SK-N-SH treated with all-trans-retinoic acid at 6 μM for 48 hours (cell line): ENCODE data around the gene NCK2.

Source experiments
- ATAC-seq: fragments of 200-7000 bp; cut with Tn5 transposase; 3 replicates; pipeline ENCODE4 v1.9.1; 2020; ENCODE audit warnings: mild to moderate bottlenecking, moderate library complexity
- CSDC2 ChIP-seq: fragments of 250-450 bp; sonication (Bioruptor Pico); IDR thresholded peaks from 2 replicates; pipeline ENCODE4 v1.5.0; 2020; ENCODE audit warnings: mild to moderate bottlenecking, moderate library complexity
- ESRRG ChIP-seq: fragments of 250-450 bp; sonication (Bioruptor Pico); IDR thresholded peaks from 2 replicates; pipeline ENCODE4 v1.6.1; 2021; ENCODE audit warnings: mild to moderate bottlenecking
- GLIS3 ChIP-seq: fragments of 250-450 bp; sonication (Bioruptor Pico); IDR thresholded peaks from 2 replicates; pipeline ENCODE4 v1.5.0; 2020; ENCODE audit warnings: mild to moderate bottlenecking, moderate library complexity
- ISL1 ChIP-seq: fragments of 250-450 bp; sonication (Bioruptor Pico); IDR thresholded peaks from 2 replicates; pipeline ENCODE4 v2.1.2; 2022; ENCODE audit warnings: mild to moderate bottlenecking, moderate library complexity
- PATZ1 ChIP-seq: fragments of 250-450 bp; sonication (Bioruptor Pico); IDR thresholded peaks from 2 replicates; pipeline ENCODE4 v1.8.0; 2020; ENCODE audit warnings: mild to moderate bottlenecking, moderate library complexity, borderline replicate concordance
- POU6F1 ChIP-seq: fragments of 250-450 bp; sonication (Bioruptor Pico); IDR thresholded peaks from 2 replicates; pipeline ENCODE4 v1.8.0; 2021; ENCODE audit warnings: low read depth, mild to moderate bottlenecking, moderate library complexity, borderline replicate concordance
- RARB ChIP-seq: fragments of 250-450 bp; sonication (Bioruptor Pico); IDR thresholded peaks from 2 replicates; pipeline ENCODE4 v1.8.0; 2021; ENCODE audit warnings: mild to moderate bottlenecking, moderate library complexity
- SNAI2 ChIP-seq: fragments of 250-450 bp; sonication (Bioruptor Pico); IDR thresholded peaks from 2 replicates; pipeline ENCODE4 v1.5.0; 2020; ENCODE audit warnings: mild to moderate bottlenecking, moderate library complexity
- ZC3H10 ChIP-seq: fragments of 250-450 bp; sonication (Bioruptor Pico); IDR thresholded peaks from 2 replicates; pipeline ENCODE4 v1.5.1; 2021; ENCODE audit warnings: mild to moderate bottlenecking, moderate library complexity
- ZFP3 ChIP-seq: fragments of 250-450 bp; sonication (Bioruptor Pico); IDR thresholded peaks from 2 replicates; pipeline ENCODE4 v1.5.0; 2020; ENCODE audit warnings: mild to moderate bottlenecking, moderate library complexity
- ZNF565 ChIP-seq: fragments of 450-650 bp; formaldehyde crosslinking; conservative IDR thresholded peaks from 2 replicates; pipeline ENCODE4 v1.5.0; 2020; ENCODE audit warnings: low read depth, mild to moderate bottlenecking, moderate library complexity
- ZNF8 ChIP-seq: fragments of 450-650 bp; formaldehyde crosslinking; IDR thresholded peaks from 2 replicates; pipeline ENCODE4 v1.5.0; 2020; ENCODE audit warnings: mild to moderate bottlenecking, moderate library complexity
- TF ChIP-seq, protein P1 (sequence below): fragments of 250-450 bp; sonication (Bioruptor Pico); IDR thresholded peaks from 2 replicates; pipeline ENCODE4 v1.5.0; 2020; ENCODE audit warnings: mild to moderate bottlenecking, moderate library complexity
- TF ChIP-seq, protein P2 (sequence below): fragments of 250-450 bp; sonication (Bioruptor Pico); IDR thresholded peaks from 2 replicates; pipeline ENCODE4 v1.5.1; 2021; ENCODE audit warnings: mild to moderate bottlenecking, moderate library complexity
- TF ChIP-seq, protein P3 (sequence below): fragments of 250-450 bp; sonication (Bioruptor Pico); IDR thresholded peaks from 2 replicates; pipeline ENCODE4 v1.5.1; 2020; ENCODE audit warnings: low read depth, mild to moderate bottlenecking, moderate library complexity

NCK2 gene

DNA sequence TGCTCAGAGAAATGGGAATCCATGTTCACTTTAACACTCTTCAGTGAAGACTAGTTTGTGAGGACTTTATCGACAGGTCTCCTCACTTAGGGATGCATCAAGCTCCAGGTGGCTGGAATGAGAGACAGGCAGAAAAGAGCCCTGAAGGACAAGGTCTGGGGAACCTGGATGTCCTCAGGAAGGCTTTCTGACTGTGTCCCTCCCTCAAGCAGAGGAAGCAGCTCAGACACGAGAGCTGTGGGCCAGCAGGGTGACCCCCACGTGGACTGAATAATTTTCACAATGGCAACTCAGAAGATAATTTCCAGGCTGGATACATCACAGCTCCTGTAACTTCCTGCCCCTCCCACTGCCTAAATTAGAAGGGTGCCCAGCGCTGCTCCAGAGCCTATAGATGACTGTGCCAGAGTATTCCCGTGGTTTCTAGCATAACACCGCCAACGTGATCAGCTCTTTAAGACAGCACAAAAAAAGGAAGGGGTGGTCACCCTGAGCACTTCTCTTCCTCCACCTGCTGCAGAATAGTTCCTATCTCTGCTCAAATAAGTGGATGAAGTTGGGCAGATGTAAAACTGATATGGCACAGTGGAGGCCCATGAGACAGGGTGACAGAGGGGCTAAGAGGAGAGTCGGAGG is 25.7 kb upstream of the NCK2 start:
- TF ChIP-seq ZNF8 (CRISPR knock-in tag) (no peak), ZNF565 (no peak), ISL1 (CRISPR knock-in tag) (no peak), ZFP3 (CRISPR knock-in tag) (no peak), ZC3H10 (CRISPR knock-in tag) (no peak), PATZ1 (CRISPR knock-in tag) (no peak), GLIS3 (CRISPR knock-in tag) (no peak), SNAI2 (CRISPR knock-in tag) (no peak), POU6F1 (no peak), CSDC2 (no peak), ESRRG (CRISPR knock-in tag) (no peak)
- TF ChIP-seq, protein P1, sequence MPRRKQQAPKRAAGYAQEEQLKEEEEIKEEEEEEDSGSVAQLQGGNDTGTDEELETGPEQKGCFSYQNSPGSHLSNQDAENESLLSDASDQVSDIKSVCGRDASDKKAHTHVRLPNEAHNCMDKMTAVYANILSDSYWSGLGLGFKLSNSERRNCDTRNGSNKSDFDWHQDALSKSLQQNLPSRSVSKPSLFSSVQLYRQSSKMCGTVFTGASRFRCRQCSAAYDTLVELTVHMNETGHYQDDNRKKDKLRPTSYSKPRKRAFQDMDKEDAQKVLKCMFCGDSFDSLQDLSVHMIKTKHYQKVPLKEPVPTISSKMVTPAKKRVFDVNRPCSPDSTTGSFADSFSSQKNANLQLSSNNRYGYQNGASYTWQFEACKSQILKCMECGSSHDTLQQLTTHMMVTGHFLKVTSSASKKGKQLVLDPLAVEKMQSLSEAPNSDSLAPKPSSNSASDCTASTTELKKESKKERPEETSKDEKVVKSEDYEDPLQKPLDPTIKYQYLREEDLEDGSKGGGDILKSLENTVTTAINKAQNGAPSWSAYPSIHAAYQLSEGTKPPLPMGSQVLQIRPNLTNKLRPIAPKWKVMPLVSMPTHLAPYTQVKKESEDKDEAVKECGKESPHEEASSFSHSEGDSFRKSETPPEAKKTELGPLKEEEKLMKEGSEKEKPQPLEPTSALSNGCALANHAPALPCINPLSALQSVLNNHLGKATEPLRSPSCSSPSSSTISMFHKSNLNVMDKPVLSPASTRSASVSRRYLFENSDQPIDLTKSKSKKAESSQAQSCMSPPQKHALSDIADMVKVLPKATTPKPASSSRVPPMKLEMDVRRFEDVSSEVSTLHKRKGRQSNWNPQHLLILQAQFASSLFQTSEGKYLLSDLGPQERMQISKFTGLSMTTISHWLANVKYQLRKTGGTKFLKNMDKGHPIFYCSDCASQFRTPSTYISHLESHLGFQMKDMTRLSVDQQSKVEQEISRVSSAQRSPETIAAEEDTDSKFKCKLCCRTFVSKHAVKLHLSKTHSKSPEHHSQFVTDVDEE: no peak
- TF ChIP-seq, protein P2, sequence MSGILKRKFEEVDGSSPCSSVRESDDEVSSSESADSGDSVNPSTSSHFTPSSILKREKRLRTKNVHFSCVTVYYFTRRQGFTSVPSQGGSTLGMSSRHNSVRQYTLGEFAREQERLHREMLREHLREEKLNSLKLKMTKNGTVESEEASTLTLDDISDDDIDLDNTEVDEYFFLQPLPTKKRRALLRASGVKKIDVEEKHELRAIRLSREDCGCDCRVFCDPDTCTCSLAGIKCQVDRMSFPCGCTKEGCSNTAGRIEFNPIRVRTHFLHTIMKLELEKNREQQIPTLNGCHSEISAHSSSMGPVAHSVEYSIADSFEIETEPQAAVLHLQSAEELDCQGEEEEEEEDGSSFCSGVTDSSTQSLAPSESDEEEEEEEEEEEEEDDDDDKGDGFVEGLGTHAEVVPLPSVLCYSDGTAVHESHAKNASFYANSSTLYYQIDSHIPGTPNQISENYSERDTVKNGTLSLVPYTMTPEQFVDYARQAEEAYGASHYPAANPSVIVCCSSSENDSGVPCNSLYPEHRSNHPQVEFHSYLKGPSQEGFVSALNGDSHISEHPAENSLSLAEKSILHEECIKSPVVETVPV (CRISPR knock-in tag): no peak
- no peak for ATAC-seq

DNA sequence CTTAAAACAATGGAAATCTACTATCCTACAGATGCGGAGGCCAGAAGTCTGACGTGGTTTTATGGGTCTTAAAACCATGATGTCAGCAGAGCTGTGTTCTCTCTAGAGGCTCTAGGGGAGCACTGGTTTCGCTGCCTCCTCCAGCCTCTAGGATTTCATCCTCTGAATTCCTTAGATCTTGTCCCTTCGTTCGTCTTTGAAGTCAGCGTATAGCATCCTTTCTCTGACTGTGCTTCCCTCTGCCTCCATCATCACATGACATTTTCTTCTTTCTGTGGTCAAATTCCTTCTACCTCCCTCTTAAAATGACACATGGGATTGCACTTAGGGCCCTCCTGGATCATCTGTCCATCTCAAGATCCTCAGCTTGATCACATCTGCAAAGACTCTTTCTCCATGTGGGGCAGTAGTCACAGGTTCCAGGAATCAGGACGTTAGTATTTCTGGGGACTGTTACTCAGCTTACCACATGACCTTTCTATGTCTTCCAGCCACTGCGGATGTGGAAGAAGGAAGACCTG is 22.7 kb upstream of the NCK2 start:
- no peak for ATAC-seq
- TF ChIP-seq RARB (CRISPR knock-in tag) (no peak), POU6F1 (no peak), ZC3H10 (CRISPR knock-in tag) (no peak), CSDC2 (no peak), GLIS3 (CRISPR knock-in tag) (no peak)
- TF ChIP-seq, protein P1: no peak
- TF ChIP-seq, protein P3, sequence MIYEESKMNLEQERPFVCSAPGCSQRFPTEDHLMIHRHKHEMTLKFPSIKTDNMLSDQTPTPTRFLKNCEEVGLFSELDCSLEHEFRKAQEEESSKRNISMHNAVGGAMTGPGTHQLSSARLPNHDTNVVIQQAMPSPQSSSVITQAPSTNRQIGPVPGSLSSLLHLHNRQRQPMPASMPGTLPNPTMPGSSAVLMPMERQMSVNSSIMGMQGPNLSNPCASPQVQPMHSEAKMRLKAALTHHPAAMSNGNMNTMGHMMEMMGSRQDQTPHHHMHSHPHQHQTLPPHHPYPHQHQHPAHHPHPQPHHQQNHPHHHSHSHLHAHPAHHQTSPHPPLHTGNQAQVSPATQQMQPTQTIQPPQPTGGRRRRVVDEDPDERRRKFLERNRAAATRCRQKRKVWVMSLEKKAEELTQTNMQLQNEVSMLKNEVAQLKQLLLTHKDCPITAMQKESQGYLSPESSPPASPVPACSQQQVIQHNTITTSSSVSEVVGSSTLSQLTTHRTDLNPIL (CRISPR knock-in tag): no peak
- TF ChIP-seq, protein P2 (CRISPR knock-in tag): no peak
